ENCODE data around the gene SSR3. TPM values are rescaled to one million over a fixed set of nuclear protein-coding genes. Genes with fewer than 3 reads are reported as not detected.

Gene SSR3
- total RNA-seq, 1 experiment from 2014 or later = 312 TPM

DNA sequence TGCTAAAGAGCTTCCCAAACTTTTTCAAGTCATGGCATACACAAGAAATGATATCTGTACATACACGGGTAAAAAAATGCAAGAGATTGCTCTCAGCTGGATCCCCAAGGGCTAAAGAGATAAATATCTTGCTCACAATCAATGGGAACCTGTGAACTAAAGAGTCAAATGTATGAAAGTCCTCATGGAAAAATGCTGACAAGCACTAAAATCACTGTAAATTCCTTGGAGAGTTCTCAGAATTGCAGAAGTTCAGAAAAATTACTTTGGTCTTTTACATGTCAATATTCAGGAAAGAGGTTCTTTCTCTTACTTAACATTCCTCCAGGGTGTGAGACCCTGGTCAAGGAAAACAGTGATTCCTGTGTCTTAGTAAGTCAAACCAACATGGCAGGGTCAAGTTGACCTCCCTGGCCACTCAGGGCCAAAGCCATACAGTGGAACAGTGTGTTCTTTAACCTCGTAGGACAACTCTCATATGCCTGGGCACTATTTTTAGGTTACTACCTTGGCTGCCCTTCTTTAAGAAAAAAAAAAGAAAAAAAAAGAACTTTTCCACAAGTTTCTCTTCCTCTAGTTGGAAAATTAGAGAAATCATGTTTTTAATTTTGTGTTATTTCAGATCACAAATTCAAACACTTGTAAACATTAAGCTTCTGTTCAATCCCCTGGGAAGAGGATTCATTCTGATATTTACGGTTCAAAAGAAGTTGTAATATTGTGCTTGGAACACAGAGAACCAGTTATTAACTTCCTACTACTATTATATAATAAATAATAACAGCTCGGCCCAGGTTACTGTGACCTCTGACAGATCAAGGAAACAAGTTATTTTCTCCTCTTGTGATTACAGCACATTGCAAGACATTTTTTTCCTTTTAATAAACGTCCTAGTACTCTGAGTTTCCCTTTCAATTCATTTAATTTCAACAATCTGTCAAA lies 12.5 kb downstream of the SSR3 start:
- Mint-ChIP-seq H3K4me3 (ENCODE audit: low read depth, unreplicated experiment) (no peak overlapping the region), H3K27me3 (ENCODE audit: unreplicated experiment) (no peaks in the 10 kb centered on the region), H3K4me1 (ENCODE audit: low read depth, unreplicated experiment) (no peaks in the 10 kb centered on the region), H3K36me3 (ENCODE audit: insufficient read depth, unreplicated experiment) (peaks cover 70% of the 10 kb centered on the region), H3K9me3 (ENCODE audit: low read depth, unreplicated experiment) (no peaks in the 10 kb centered on the region), H3K27ac (ENCODE audit: unreplicated experiment) (no peak overlapping the region)
- CTCF ChIA-PET = interaction anchor here (0.7 to 2.0 kb wide), 2 partner anchors 12 to 164 kb away, joined by 4 to 7 read pairs; partner anchors contain the start of gene SSR3
- no peak for DNase-seq
- TF ChIP-seq, protein P1, sequence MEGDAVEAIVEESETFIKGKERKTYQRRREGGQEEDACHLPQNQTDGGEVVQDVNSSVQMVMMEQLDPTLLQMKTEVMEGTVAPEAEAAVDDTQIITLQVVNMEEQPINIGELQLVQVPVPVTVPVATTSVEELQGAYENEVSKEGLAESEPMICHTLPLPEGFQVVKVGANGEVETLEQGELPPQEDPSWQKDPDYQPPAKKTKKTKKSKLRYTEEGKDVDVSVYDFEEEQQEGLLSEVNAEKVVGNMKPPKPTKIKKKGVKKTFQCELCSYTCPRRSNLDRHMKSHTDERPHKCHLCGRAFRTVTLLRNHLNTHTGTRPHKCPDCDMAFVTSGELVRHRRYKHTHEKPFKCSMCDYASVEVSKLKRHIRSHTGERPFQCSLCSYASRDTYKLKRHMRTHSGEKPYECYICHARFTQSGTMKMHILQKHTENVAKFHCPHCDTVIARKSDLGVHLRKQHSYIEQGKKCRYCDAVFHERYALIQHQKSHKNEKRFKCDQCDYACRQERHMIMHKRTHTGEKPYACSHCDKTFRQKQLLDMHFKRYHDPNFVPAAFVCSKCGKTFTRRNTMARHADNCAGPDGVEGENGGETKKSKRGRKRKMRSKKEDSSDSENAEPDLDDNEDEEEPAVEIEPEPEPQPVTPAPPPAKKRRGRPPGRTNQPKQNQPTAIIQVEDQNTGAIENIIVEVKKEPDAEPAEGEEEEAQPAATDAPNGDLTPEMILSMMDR (IDR thresholded peaks at IDR 0.05; ENCODE audit: unreplicated experiment) = no peak
- intact Hi-C loops (cut with micrococcal nuclease; ENCODE audit: unreplicated experiment) = loop anchor here (5.0 kb wide), 1 partner anchor 275 kb away; no protein-coding TSS in a partner anchor
- no TSS peak for BruUV-seq (replicated peaks)

DNA sequence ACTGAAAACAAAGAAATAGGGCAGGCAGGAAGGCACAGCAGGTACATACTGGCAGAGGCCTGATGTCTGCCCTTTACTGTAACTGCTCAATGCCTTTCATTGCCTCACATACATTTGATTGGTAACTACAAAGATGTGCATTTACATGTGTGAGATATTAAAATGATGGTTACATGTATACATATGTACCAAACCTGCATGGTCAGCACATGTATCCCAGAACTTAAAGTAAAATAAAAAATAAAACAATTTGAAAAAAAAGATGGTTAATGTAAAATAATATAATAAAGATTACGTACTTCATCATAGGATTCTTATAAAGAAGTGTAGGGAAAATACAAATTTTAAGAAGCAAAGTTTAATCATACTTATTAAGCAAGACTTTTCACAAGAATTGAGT lies 15.1 kb downstream of the SSR3 start:
- TF ChIP-seq, protein P1 (IDR thresholded peaks at IDR 0.05; ENCODE audit: unreplicated experiment) = no peak
- intact Hi-C loops (cut with micrococcal nuclease; ENCODE audit: unreplicated experiment) = loop anchor here (5.0 kb wide), 2 partner anchors 132 to 277 kb away; partner anchors contain the start of gene TIPARP
- no peaks in the 10 kb centered on the region for H3K9me3 Mint-ChIP-seq (ENCODE audit: low read depth, unreplicated experiment)
- no peak overlapping the region for H3K4me3 Mint-ChIP-seq (ENCODE audit: low read depth, unreplicated experiment)
- H3K36me3 Mint-ChIP-seq (ENCODE audit: insufficient read depth, unreplicated experiment) = peaks cover 74% of the 10 kb centered on the region
- DNase-seq = no peak
- no peak overlapping the region for H3K27ac Mint-ChIP-seq (ENCODE audit: unreplicated experiment)
- H3K27me3 Mint-ChIP-seq (ENCODE audit: unreplicated experiment) = no peaks in the 10 kb centered on the region
- H3K4me1 Mint-ChIP-seq (ENCODE audit: low read depth, unreplicated experiment) = peaks cover 22% of the 10 kb centered on the region
- CTCF ChIA-PET = interaction anchor here (0.6 kb wide), 1 partner anchor 557 kb away, joined by 3 read pairs; no protein-coding TSS in a partner anchor
- no TSS peak for BruUV-seq (replicated peaks)

- TF ChIP-seq, protein P1 (IDR thresholded peaks at IDR 0.05; ENCODE audit: unreplicated experiment) = no peak
- intact Hi-C loops (cut with micrococcal nuclease; ENCODE audit: unreplicated experiment) = loop anchor here (5.0 kb wide), 1 partner anchor 133 kb away; the partner anchor contains the start of gene TIPARP
- BruUV-seq (replicated peaks) = no TSS peak
- no peak for DNase-seq
- peaks cover 78% of the 10 kb centered on the region for H3K36me3 Mint-ChIP-seq (ENCODE audit: insufficient read depth, unreplicated experiment)
- no peak overlapping the region for H3K4me3 Mint-ChIP-seq (ENCODE audit: low read depth, unreplicated experiment)
- H3K27ac Mint-ChIP-seq (ENCODE audit: unreplicated experiment) = no peak overlapping the region
- H3K4me1 Mint-ChIP-seq (ENCODE audit: low read depth, unreplicated experiment) = peaks cover 22% of the 10 kb centered on the region
- CTCF ChIA-PET = no interaction called here
- H3K9me3 Mint-ChIP-seq (ENCODE audit: low read depth, unreplicated experiment) = no peaks in the 10 kb centered on the region
- H3K27me3 Mint-ChIP-seq (ENCODE audit: unreplicated experiment) = no peaks in the 10 kb centered on the region
Observed at GRCh38 chr3:156539051-156539450, 15.9 kb downstream of the SSR3 start.

- no TSS peak for BruUV-seq (replicated peaks)
- peaks cover 72% of the 10 kb centered on the region for H3K36me3 Mint-ChIP-seq (ENCODE audit: insufficient read depth, unreplicated experiment)
- TF ChIP-seq, protein P1 (IDR thresholded peaks at IDR 0.05; ENCODE audit: unreplicated experiment) = no peak
- H3K27me3 Mint-ChIP-seq (ENCODE audit: unreplicated experiment) = no peaks in the 10 kb centered on the region
- H3K27ac Mint-ChIP-seq (ENCODE audit: unreplicated experiment) = no peak overlapping the region
- H3K4me1 Mint-ChIP-seq (ENCODE audit: low read depth, unreplicated experiment) = peaks cover 22% of the 10 kb centered on the region
- no peaks in the 10 kb centered on the region for H3K9me3 Mint-ChIP-seq (ENCODE audit: low read depth, unreplicated experiment)
- no peak for DNase-seq
- CTCF ChIA-PET = interaction anchor here (0.5 kb wide), 1 partner anchor 18 kb away, joined by 3 read pairs; the partner anchor contains the start of gene SSR3
- intact Hi-C loops (cut with micrococcal nuclease; ENCODE audit: unreplicated experiment) = loop anchor here (5.0 kb wide), 1 partner anchor 136 kb away; the partner anchor contains the start of gene TIPARP
- H3K4me3 Mint-ChIP-seq (ENCODE audit: low read depth, unreplicated experiment) = no peak overlapping the region
Observed at GRCh38 chr3:156536524-156537316, 18.2 kb downstream of the SSR3 start.
